ENCODE measurements around the gene FOXN3.
"Not testable (repeated sequence)": the region's sequence is repeated elsewhere in the genome, so short reads cannot be mapped to it uniquely, and the experiment has no call there.

FOXN3 gene

DNA sequence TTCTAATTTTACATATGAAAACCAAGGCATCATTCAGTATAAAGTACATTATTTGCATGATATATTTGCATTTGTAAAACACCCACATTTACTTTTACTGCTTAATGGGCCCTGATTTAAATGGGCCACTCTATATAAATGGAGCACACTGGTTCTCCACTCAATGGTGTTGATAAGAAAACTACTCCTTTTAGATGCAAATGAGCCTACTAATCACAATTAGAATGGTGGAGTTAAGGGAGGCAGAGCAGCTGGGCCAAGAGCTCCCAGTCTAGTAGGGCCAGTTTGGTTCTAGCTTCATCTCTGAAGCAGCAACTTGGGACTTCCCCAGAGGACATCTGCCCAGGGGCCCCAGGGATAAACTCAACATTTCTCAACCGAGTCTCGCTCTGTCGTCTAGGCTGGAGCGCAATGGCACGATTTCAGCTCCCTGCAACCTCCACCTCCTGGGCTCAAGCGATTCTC lies 120.7 kb downstream of the FOXN3 start:
- Histone ChIP-seq H3K9ac (ENCODE audit: low read depth, low read length) (no peak overlapping the region), H3K27ac (ENCODE audit: low read depth, low read length) (peak overlapping the region; percentile 81), H3K4me1 (ENCODE audit: control insufficient read depth, insufficient read depth, low read length) (peaks cover 39% of the 10 kb centered on the region), H3K4me3 (ENCODE audit: low read depth, low read length) (no peak overlapping the region), H3K36me3 (ENCODE audit: control insufficient read depth, insufficient read depth, low read length) (no peaks in the 10 kb centered on the region), H3K9me3 (ENCODE audit: control insufficient read depth, insufficient read depth, low read length) (no peaks in the 10 kb centered on the region), H3K27me3 (ENCODE audit: control insufficient read depth, insufficient read depth, low read length) (no peaks in the 10 kb centered on the region)

DNA sequence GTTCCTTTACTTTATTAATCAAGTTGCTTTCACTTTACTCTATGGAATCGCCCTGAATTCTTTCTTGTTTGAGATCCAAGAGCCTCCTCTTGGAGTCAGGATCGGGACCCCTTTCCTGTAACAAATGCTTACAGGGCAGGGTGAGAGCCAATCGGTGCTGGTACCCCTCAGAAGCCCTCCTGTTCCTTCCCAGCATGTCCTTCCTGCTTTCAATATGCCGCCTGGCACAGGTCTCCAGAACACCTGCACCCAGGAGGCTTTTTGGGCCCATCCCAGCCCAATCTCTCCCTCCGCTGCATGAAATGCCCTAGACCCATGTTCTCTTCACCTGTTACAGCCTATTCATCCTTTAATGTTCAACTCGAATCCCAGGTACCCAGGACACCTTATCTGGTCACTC lies 122.2 kb downstream of the FOXN3 start:
- Histone ChIP-seq H3K36me3 (ENCODE audit: control insufficient read depth, insufficient read depth, low read length) (peaks cover 12% of the 10 kb centered on the region), H3K9me3 (ENCODE audit: control insufficient read depth, insufficient read depth, low read length) (no peaks in the 10 kb centered on the region), H3K9ac (ENCODE audit: low read depth, low read length) (no peak overlapping the region), H3K27me3 (ENCODE audit: control insufficient read depth, insufficient read depth, low read length) (no peaks in the 10 kb centered on the region), H3K4me1 (ENCODE audit: control insufficient read depth, insufficient read depth, low read length) (peaks cover 39% of the 10 kb centered on the region), H3K4me3 (ENCODE audit: low read depth, low read length) (no peak overlapping the region), H3K27ac (ENCODE audit: low read depth, low read length) (peak overlapping the region; percentile 93)

- H3K9ac ChIP-seq (ENCODE audit: low read depth, low read length): peak overlapping the region; percentile 64
- H3K27me3 ChIP-seq (ENCODE audit: control insufficient read depth, insufficient read depth, low read length); H3K9me3 ChIP-seq (ENCODE audit: control insufficient read depth, insufficient read depth, low read length); H3K4me3 ChIP-seq (ENCODE audit: low read depth, low read length): not testable (repeated sequence)
- H3K27ac ChIP-seq (ENCODE audit: low read depth, low read length): peak overlapping the region; percentile 93
- H3K36me3 ChIP-seq (ENCODE audit: control insufficient read depth, insufficient read depth, low read length): peaks cover 16% of the 10 kb centered on the region
- H3K4me1 ChIP-seq (ENCODE audit: control insufficient read depth, insufficient read depth, low read length): peaks cover 39% of the 10 kb centered on the region
Observed at GRCh38 chr14:89294469-89294868, 122.6 kb downstream of the FOXN3 start.

GRCh38 chr14:89294060-89294459 lies 123.0 kb downstream of the FOXN3 start:
- Histone ChIP-seq H3K9ac (ENCODE audit: low read depth, low read length) (peak overlapping the region; percentile 64), H3K27me3 (ENCODE audit: control insufficient read depth, insufficient read depth, low read length) (no peaks in the 10 kb centered on the region), H3K4me3 (ENCODE audit: low read depth, low read length) (no peak overlapping the region), H3K9me3 (ENCODE audit: control insufficient read depth, insufficient read depth, low read length) (no peaks in the 10 kb centered on the region), H3K4me1 (ENCODE audit: control insufficient read depth, insufficient read depth, low read length) (peaks cover 39% of the 10 kb centered on the region), H3K36me3 (ENCODE audit: control insufficient read depth, insufficient read depth, low read length) (peaks cover 16% of the 10 kb centered on the region), H3K27ac (ENCODE audit: low read depth, low read length) (peak overlapping the region; percentile 93)

DNA sequence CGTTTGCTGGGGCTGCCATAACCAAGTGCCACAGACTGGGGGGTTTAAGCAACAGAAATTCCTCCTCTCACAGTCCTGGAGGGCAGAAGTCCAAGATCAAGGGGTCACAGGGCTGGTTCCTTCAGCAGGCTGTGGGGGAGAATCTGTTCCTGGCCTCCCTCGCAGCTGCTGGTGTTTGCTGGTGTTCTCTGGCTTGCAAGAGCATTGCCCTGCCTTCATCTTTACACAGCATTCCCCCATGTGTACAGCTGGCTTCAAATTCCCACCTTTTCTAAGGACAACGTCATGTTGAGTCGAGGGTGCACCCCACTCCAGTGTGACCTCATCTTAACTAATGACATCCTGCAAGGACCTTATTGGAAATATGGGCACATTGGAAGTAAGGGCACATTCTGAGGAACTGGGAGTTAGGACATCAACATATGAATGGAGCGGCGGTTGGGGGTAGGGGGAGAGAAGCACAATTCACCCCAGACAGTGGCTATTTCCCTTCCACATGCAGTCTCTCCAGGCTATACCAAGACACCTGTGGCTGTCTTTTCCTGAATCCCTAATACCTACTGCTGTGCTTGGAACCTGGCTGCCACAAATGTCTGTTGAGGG lies 123.6 kb downstream of the FOXN3 start:
- H3K9me3 ChIP-seq (ENCODE audit: control insufficient read depth, insufficient read depth, low read length): no peaks in the 10 kb centered on the region
- no peak overlapping the region for H3K4me3 ChIP-seq (ENCODE audit: low read depth, low read length)
- peaks cover 39% of the 10 kb centered on the region for H3K4me1 ChIP-seq (ENCODE audit: control insufficient read depth, insufficient read depth, low read length)
- peaks cover 16% of the 10 kb centered on the region for H3K36me3 ChIP-seq (ENCODE audit: control insufficient read depth, insufficient read depth, low read length)
- H3K27me3 ChIP-seq (ENCODE audit: control insufficient read depth, insufficient read depth, low read length): no peaks in the 10 kb centered on the region
- 0 out of 2 replicates have a peak overlapping the region, but pooled peaks have one; percentile 3 for H3K9ac ChIP-seq (ENCODE audit: low read depth, low read length)
- H3K27ac ChIP-seq (ENCODE audit: low read depth, low read length): peak overlapping the region; percentile 93

GRCh38 chr14:89292579-89293313 lies 124.3 kb downstream of the FOXN3 start:
- peaks cover 20% of the 10 kb centered on the region for H3K36me3 ChIP-seq (ENCODE audit: control insufficient read depth, insufficient read depth, low read length)
- H3K27ac ChIP-seq (ENCODE audit: low read depth, low read length): peak overlapping the region; percentile 93
- H3K4me1 ChIP-seq (ENCODE audit: control insufficient read depth, insufficient read depth, low read length): peaks cover 39% of the 10 kb centered on the region
- H3K9ac ChIP-seq (ENCODE audit: low read depth, low read length): 0 out of 2 replicates have a peak overlapping the region, but pooled peaks have one; percentile 3
- H3K4me3 ChIP-seq (ENCODE audit: low read depth, low read length): no peak overlapping the region
- no peaks in the 10 kb centered on the region for H3K9me3 ChIP-seq (ENCODE audit: control insufficient read depth, insufficient read depth, low read length)
- no peaks in the 10 kb centered on the region for H3K27me3 ChIP-seq (ENCODE audit: control insufficient read depth, insufficient read depth, low read length)

DNA sequence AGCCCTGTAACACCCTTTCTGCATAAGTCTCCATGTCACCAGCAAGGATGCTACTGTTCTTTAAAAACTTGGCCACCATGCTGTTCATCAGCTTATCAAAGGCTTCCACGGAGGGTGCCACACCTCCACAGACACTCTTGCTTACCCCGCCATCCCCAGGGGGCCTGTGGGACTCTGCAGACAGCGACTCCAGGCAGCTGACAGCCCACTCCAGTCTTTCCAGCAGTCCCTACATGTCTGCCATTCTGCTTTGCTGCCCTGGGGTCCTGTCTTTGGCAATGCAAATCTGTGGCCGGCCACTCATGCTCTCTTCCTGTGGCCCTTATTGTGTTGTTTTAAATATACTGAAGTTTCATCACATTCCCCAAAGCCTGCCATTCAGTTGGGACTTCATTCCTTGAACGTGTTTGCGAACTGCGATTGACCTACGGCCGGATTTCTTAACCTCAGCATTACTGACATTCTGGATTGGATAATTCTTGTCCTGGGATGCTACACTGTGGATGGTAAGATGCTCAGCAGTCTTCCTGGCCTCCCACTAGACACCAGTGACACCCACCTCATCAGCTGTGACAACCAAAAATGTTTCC lies 125.6 kb downstream of the FOXN3 start:
- H3K36me3 ChIP-seq (ENCODE audit: control insufficient read depth, insufficient read depth, low read length): peaks cover 20% of the 10 kb centered on the region
- peaks cover 40% of the 10 kb centered on the region for H3K4me1 ChIP-seq (ENCODE audit: control insufficient read depth, insufficient read depth, low read length)

GRCh38 chr14:89290813-89291212 lies 126.2 kb downstream of the FOXN3 start:
- Histone ChIP-seq H3K9me3 (ENCODE audit: control insufficient read depth, insufficient read depth, low read length) (no peaks in the 10 kb centered on the region), H3K27me3 (ENCODE audit: control insufficient read depth, insufficient read depth, low read length) (no peaks in the 10 kb centered on the region), H3K4me3 (ENCODE audit: low read depth, low read length) (no peak overlapping the region), H3K4me1 (ENCODE audit: control insufficient read depth, insufficient read depth, low read length) (peaks cover 41% of the 10 kb centered on the region), H3K36me3 (ENCODE audit: control insufficient read depth, insufficient read depth, low read length) (peaks cover 20% of the 10 kb centered on the region), H3K9ac (ENCODE audit: low read depth, low read length) (no peak overlapping the region), H3K27ac (ENCODE audit: low read depth, low read length) (no peak overlapping the region)

More for the DNA sequence above, 125.6 kb downstream of the FOXN3 start:
- no peaks in the 10 kb centered on the region for H3K9me3 ChIP-seq (ENCODE audit: control insufficient read depth, insufficient read depth, low read length)
- no peak overlapping the region for H3K27ac ChIP-seq (ENCODE audit: low read depth, low read length)
- no peaks in the 10 kb centered on the region for H3K27me3 ChIP-seq (ENCODE audit: control insufficient read depth, insufficient read depth, low read length)
- no peak overlapping the region; the same call in 1 of the 2 replicates for H3K9ac ChIP-seq (ENCODE audit: low read depth, low read length)
- H3K4me3 ChIP-seq (ENCODE audit: low read depth, low read length): no peak overlapping the region

GRCh38 chr14:89289477-89289876 lies 127.6 kb downstream of the FOXN3 start:
- no peaks in the 10 kb centered on the region for H3K27me3 ChIP-seq (ENCODE audit: control insufficient read depth, insufficient read depth, low read length)
- H3K9ac ChIP-seq (ENCODE audit: low read depth, low read length): no peak overlapping the region
- H3K4me1 ChIP-seq (ENCODE audit: control insufficient read depth, insufficient read depth, low read length): peaks cover 31% of the 10 kb centered on the region
- no peaks in the 10 kb centered on the region for H3K9me3 ChIP-seq (ENCODE audit: control insufficient read depth, insufficient read depth, low read length)
- H3K27ac ChIP-seq (ENCODE audit: low read depth, low read length): no peak overlapping the region
- peaks cover 20% of the 10 kb centered on the region for H3K36me3 ChIP-seq (ENCODE audit: control insufficient read depth, insufficient read depth, low read length)
- H3K4me3 ChIP-seq (ENCODE audit: low read depth, low read length): no peak overlapping the region

- Histone ChIP-seq H3K9me3 (ENCODE audit: control insufficient read depth, insufficient read depth, low read length) (no peaks in the 10 kb centered on the region), H3K27ac (ENCODE audit: low read depth, low read length) (no peak overlapping the region), H3K9ac (ENCODE audit: low read depth, low read length) (no peak overlapping the region), H3K4me3 (ENCODE audit: low read depth, low read length) (no peak overlapping the region), H3K4me1 (ENCODE audit: control insufficient read depth, insufficient read depth, low read length) (peaks cover 19% of the 10 kb centered on the region), H3K27me3 (ENCODE audit: control insufficient read depth, insufficient read depth, low read length) (no peaks in the 10 kb centered on the region), H3K36me3 (ENCODE audit: control insufficient read depth, insufficient read depth, low read length) (peaks cover 20% of the 10 kb centered on the region)
Observed at GRCh38 chr14:89288114-89288513, 128.9 kb downstream of the FOXN3 start.

Data from HUES48 (cell line).